ENCODE data around the gene RCSD1. TPM values are rescaled to one million over a fixed set of nuclear protein-coding genes. Genes with fewer than 3 reads are reported as not detected.

RCSD1 gene
- total RNA-seq, 3 donors from 2014 or later (not counting 1 experiment from before 2014, with no cell fraction given) = 86.3 to 130 (median 110) TPM

DNA sequence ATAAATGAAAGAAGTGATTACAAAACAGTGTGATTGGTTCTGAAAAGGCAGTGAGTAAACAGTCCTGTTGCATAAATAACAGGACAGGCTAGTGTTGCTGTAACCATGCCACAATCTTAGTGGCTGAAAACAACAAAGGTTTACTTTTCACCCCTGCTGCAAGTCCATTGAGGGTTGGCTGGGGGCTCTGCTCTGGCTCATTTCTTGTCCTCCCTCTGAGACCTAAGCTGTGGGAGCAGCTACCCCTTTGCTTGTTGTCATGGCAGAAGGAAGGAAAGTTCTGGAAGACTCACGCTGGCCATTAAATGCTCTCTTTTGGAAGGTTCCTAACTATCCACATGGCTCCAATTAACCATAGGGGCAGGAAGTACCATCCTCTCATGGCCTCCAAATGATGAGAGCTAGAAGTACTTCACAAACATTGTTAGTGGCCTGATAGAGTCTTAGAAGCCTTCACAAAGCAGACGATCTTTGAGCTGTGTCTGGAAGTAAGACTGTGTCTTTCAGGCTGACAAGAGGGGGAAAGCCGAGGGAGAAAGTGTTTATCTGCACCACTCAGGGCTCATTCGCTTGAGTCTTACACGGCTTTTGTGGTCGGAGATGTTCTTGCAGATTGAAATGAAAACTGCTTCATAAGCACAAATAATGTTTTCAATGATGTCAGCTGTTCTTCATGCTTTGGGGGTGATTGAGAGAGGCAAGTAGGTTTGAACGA is 11.9 kb downstream of the RCSD1 start:
- intact Hi-C loops (cut with micrococcal nuclease) = loop anchor here (5.0 kb wide), 1 partner anchor 40 kb away; no protein-coding TSS in a partner anchor
- DNase-seq (peak in 1 of 2 donors; percentile 54), ATAC-seq (peak in 2 of 3 donors; percentile 21 to 49)
- H3K9me3 ChIP-seq (ENCODE audit: control insufficient read depth, insufficient read depth, low read length) = no peaks in the 10 kb centered on the region
- no peaks in the 10 kb centered on the region for H3K27me3 Mint-ChIP-seq (ENCODE audit: low read depth in 2 of 2)
- H3K4me1 Mint-ChIP-seq = peaks cover 75 to 83% of the 10 kb centered on the region in 2 donors
- WGBS (ENCODE audit: insufficient coverage) = 27% methylated on average over 7 of the region's 7 CpGs
- H3K4me3 Mint-ChIP-seq = peak overlapping the region; percentile 57
- peaks cover 59% of the 10 kb centered on the region for H3K36me3 ChIP-seq (ENCODE audit: control insufficient read depth, insufficient read depth, low read length)
- TF ChIP-seq, protein P1, sequence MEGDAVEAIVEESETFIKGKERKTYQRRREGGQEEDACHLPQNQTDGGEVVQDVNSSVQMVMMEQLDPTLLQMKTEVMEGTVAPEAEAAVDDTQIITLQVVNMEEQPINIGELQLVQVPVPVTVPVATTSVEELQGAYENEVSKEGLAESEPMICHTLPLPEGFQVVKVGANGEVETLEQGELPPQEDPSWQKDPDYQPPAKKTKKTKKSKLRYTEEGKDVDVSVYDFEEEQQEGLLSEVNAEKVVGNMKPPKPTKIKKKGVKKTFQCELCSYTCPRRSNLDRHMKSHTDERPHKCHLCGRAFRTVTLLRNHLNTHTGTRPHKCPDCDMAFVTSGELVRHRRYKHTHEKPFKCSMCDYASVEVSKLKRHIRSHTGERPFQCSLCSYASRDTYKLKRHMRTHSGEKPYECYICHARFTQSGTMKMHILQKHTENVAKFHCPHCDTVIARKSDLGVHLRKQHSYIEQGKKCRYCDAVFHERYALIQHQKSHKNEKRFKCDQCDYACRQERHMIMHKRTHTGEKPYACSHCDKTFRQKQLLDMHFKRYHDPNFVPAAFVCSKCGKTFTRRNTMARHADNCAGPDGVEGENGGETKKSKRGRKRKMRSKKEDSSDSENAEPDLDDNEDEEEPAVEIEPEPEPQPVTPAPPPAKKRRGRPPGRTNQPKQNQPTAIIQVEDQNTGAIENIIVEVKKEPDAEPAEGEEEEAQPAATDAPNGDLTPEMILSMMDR (IDR thresholded peaks at IDR 0.05) = no peak
- peak overlapping the region; percentile 26 for H3K27ac ChIP-seq (ENCODE audit: low read length)
- H3K4me1 ChIP-seq (ENCODE audit: control insufficient read depth, insufficient read depth, low read length) = peaks cover 88% of the 10 kb centered on the region
- H3K9me3 Mint-ChIP-seq = no peaks in the 10 kb centered on the region
- no peaks in the 10 kb centered on the region for H3K27me3 ChIP-seq (ENCODE audit: control insufficient read depth, insufficient read depth, low read length)
- H3K27ac Mint-ChIP-seq = peak overlapping the region; percentile 89 to 93
- H3K36me3 Mint-ChIP-seq = no peaks in the 10 kb centered on the region
- no peak overlapping the region for H3K4me3 ChIP-seq (ENCODE audit: low read length)

DNA sequence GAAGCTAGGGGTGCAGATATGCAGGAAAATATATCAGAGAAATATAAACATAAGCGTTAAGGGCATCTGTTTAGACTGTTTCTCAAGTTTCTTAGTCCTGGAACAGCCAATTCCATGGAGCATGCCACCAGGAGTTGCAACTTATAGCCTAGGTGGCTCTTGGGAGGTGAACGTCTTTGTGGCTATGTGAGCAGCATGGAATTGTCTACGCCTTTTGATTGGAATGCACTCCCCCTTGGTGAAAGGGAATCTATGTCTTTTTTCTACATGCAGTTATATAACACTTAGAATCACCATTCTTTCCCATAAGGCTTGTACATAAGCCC is 12.4 kb downstream of the RCSD1 start:
- H3K9me3 ChIP-seq (ENCODE audit: control insufficient read depth, insufficient read depth, low read length) = no peaks in the 10 kb centered on the region
- ATAC-seq = no peak
- no peaks in the 10 kb centered on the region for H3K9me3 Mint-ChIP-seq
- H3K27me3 Mint-ChIP-seq (ENCODE audit: low read depth in 2 of 2) = no peaks in the 10 kb centered on the region
- H3K4me3 ChIP-seq (ENCODE audit: low read length) = no peak overlapping the region
- TF ChIP-seq, protein P1 (IDR thresholded peaks at IDR 0.05) = no peak
- DNase-seq = no peak
- peaks cover 59% of the 10 kb centered on the region for H3K36me3 ChIP-seq (ENCODE audit: control insufficient read depth, insufficient read depth, low read length)
- intact Hi-C loops (cut with micrococcal nuclease) = loop anchor here (5.0 kb wide), 1 partner anchor 40 kb away; no protein-coding TSS in a partner anchor
- H3K27me3 ChIP-seq (ENCODE audit: control insufficient read depth, insufficient read depth, low read length) = no peaks in the 10 kb centered on the region
- no peaks in the 10 kb centered on the region for H3K36me3 Mint-ChIP-seq
- peak overlapping the region; percentile 57 for H3K4me3 Mint-ChIP-seq
- H3K27ac Mint-ChIP-seq = peak overlapping the region; percentile 89 to 93
- WGBS (ENCODE audit: insufficient coverage) = 75% methylated on average over 3 of the region's 3 CpGs
- peak overlapping the region; percentile 26 for H3K27ac ChIP-seq (ENCODE audit: low read length)
- peaks cover 70 to 78% of the 10 kb centered on the region in 2 donors for H3K4me1 Mint-ChIP-seq
- peaks cover 86% of the 10 kb centered on the region for H3K4me1 ChIP-seq (ENCODE audit: control insufficient read depth, insufficient read depth, low read length)

DNA sequence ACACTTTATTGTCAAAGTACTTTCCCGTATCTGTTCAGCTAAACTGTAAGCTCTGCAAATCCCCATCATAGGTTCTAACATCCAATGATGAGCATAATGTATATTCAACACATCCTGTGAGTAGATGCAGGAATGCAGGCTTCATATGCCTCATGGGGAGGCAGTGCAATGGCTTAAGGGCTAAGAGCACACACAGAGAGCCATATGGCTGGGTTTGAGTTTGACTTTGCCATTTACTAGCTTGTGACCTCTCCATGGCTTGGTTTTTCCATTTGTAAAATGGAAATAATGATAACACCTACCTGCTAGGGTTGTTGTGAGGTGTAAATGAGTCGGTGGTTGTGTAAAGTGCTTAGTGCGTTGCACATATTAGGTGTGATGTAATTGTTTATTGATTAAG is 13.4 kb downstream of the RCSD1 start:
- no peaks in the 10 kb centered on the region for H3K9me3 Mint-ChIP-seq
- no peaks in the 10 kb centered on the region for H3K36me3 Mint-ChIP-seq
- ATAC-seq = no peak
- no peaks in the 10 kb centered on the region for H3K9me3 ChIP-seq (ENCODE audit: control insufficient read depth, insufficient read depth, low read length)
- peak overlapping the region; percentile 89 to 93 for H3K27ac Mint-ChIP-seq
- H3K27ac ChIP-seq (ENCODE audit: low read length) = no peak overlapping the region
- peaks cover 79% of the 10 kb centered on the region for H3K4me1 ChIP-seq (ENCODE audit: control insufficient read depth, insufficient read depth, low read length)
- H3K27me3 Mint-ChIP-seq (ENCODE audit: low read depth in 2 of 2) = no peaks in the 10 kb centered on the region
- no peak for DNase-seq
- 79% methylated on average over 2 of the region's 3 CpGs for WGBS (ENCODE audit: insufficient coverage)
- peaks cover 55% of the 10 kb centered on the region for H3K36me3 ChIP-seq (ENCODE audit: control insufficient read depth, insufficient read depth, low read length)
- TF ChIP-seq, protein P1 (IDR thresholded peaks at IDR 0.05) = no peak
- H3K4me3 Mint-ChIP-seq = peak overlapping the region; percentile 6
- peaks cover 66 to 74% of the 10 kb centered on the region in 2 donors for H3K4me1 Mint-ChIP-seq
- no peaks in the 10 kb centered on the region for H3K27me3 ChIP-seq (ENCODE audit: control insufficient read depth, insufficient read depth, low read length)
- no peak overlapping the region for H3K4me3 ChIP-seq (ENCODE audit: low read length)
- intact Hi-C loops (cut with micrococcal nuclease) = loop anchor here (5.0 kb wide), 1 partner anchor 41 kb away; no protein-coding TSS in a partner anchor

Data from natural killer cell (primary cell).